Cardiac muscle cell (in vitro differentiated cells and primary cell): ENCODE data around the gene SALL2. TPM values are rescaled to one million over a fixed set of nuclear protein-coding genes. Genes with fewer than 3 reads are reported as not detected.

Source experiments
- DNase-seq, 2 donors: peaks; one replicate each; pipeline versions ENCODE4 v3.0.0 to v3.0.0-alpha.2; 2010 to 2017; ENCODE audit warnings: low read depth in 1 of 2, low spot score in 1 of 2
- H3K27ac ChIP-seq: fragments of 200-600 bp; sonication (generic); 2 replicates; pipeline ENCODE4 v1.5.1; 2016
- H3K27me3 ChIP-seq: fragments of 200-600 bp; sonication (generic); 2 replicates; pipeline ENCODE4 v1.6.0; 2016; ENCODE audit warnings: control low read depth
- H3K36me3 ChIP-seq: fragments of 200-600 bp; sonication (generic); 2 replicates; pipeline ENCODE4 v1.5.1; 2016; ENCODE audit warnings: control low read depth
- H3K4me1 ChIP-seq: fragments of 200-600 bp; sonication (generic); 2 replicates; pipeline ENCODE4 v1.8.1; 2017; ENCODE audit warnings: low read depth, mild to moderate bottlenecking, mixed run types
- H3K4me3 ChIP-seq: fragments of 200-600 bp; sonication (generic); 2 replicates; pipeline ENCODE4 v1.5.1; 2016; ENCODE audit warnings: mild to moderate bottlenecking
- H3K9me3 ChIP-seq: fragments of 200-600 bp; sonication (generic); 2 replicates; pipeline ENCODE4 v1.5.1; 2017; ENCODE audit warnings: low read depth, mild to moderate bottlenecking, control low read depth
- CTCF ChIP-seq: IDR thresholded peaks from 2 replicates; pipeline ENCODE4 v1.5.1; 2012; ENCODE audit warnings: low read depth, mild to moderate bottlenecking, low read length
- polyA plus RNA-seq: library from polyadenylated mRNA; unstranded; fragments of >200 nt; fragmentation: Nextera tagmentation; extraction: Ambion mirVana; gene quantifications from 2 replicates; pipeline ENCODE4 v1.2.1, GENCODE V29; 2016
- total RNA-seq: library from RNA; depleted of rRNA; stranded (reverse); fragments of >200 nt; gene quantifications from 2 replicates; pipeline ENCODE4 v1.2.3, GENCODE V29; 2016

SALL2 gene
- total and polyA plus RNA-seq, 2 experiments from 2014 or later = 32.5 to 74.6 TPM

GRCh38 chr14:21506557-21506956 is 19.6 kb downstream of the SALL2 start:
- Histone ChIP-seq H3K4me3 (no peak overlapping the region), H3K9me3 (no peaks in the 10 kb centered on the region), H3K36me3 (peaks cover 16% of the 10 kb centered on the region), H3K27ac (no peak overlapping the region), H3K4me1 (peaks cover 7% of the 10 kb centered on the region), H3K27me3 (no peaks in the 10 kb centered on the region)
- no peak for DNase-seq
- TF ChIP-seq CTCF = no peak

- H3K4me3 ChIP-seq = no peak overlapping the region
- H3K4me1 ChIP-seq = peaks cover 4% of the 10 kb centered on the region
- no peak for TF ChIP-seq CTCF
- H3K27ac ChIP-seq = no peak overlapping the region
- peaks cover 22% of the 10 kb centered on the region for H3K36me3 ChIP-seq
- H3K27me3 ChIP-seq = no peaks in the 10 kb centered on the region
- no peak for DNase-seq
- no peaks in the 10 kb centered on the region for H3K9me3 ChIP-seq
Measured at GRCh38 chr14:21505012-21505553, 21.1 kb downstream of the SALL2 start.

GRCh38 chr14:21503376-21503775 is 22.8 kb downstream of the SALL2 start:
- Histone ChIP-seq H3K4me1 (no peaks in the 10 kb centered on the region), H3K36me3 (peaks cover 38% of the 10 kb centered on the region), H3K27me3 (no peaks in the 10 kb centered on the region), H3K27ac (no peak overlapping the region), H3K4me3 (no peak overlapping the region), H3K9me3 (no peaks in the 10 kb centered on the region)
- TF ChIP-seq CTCF = no peak
- no peak for DNase-seq

- DNase-seq = no peak
Measured at GRCh38 chr14:21501568-21501967, 24.6 kb downstream of the SALL2 start.

GRCh38 chr14:21498540-21499526 is 27.3 kb downstream of the SALL2 start:
- H3K4me1 ChIP-seq = no peaks in the 10 kb centered on the region
- H3K9me3 ChIP-seq = no peaks in the 10 kb centered on the region
- H3K27me3 ChIP-seq = no peaks in the 10 kb centered on the region
- peak overlapping the region; percentile 30 for H3K27ac ChIP-seq
- no peak overlapping the region for H3K4me3 ChIP-seq
- TF ChIP-seq CTCF = peak; percentile 37
- DNase-seq = peak; percentile 58 to 76
- H3K36me3 ChIP-seq = peaks cover 71% of the 10 kb centered on the region

More at GRCh38 chr14:21501568-21501967, 24.6 kb downstream of the SALL2 start:
- no peaks in the 10 kb centered on the region for H3K27me3 ChIP-seq
- H3K36me3 ChIP-seq = peaks cover 54% of the 10 kb centered on the region
- no peak for TF ChIP-seq CTCF
- no peak overlapping the region for H3K4me3 ChIP-seq
- H3K4me1 ChIP-seq = no peaks in the 10 kb centered on the region
- no peak overlapping the region for H3K27ac ChIP-seq
- no peaks in the 10 kb centered on the region for H3K9me3 ChIP-seq
